CD4-positive, alpha-beta T cell treated with Interleukin-1 beta for 1 hour (primary cell): ENCODE data around the gene TRPV2.

Source experiments
- DNase-seq, 2 donors: peaks; one replicate each; pipeline ENCODE4 v3.0.0-alpha.2; 2020 to 2022

TRPV2 gene

DNA sequence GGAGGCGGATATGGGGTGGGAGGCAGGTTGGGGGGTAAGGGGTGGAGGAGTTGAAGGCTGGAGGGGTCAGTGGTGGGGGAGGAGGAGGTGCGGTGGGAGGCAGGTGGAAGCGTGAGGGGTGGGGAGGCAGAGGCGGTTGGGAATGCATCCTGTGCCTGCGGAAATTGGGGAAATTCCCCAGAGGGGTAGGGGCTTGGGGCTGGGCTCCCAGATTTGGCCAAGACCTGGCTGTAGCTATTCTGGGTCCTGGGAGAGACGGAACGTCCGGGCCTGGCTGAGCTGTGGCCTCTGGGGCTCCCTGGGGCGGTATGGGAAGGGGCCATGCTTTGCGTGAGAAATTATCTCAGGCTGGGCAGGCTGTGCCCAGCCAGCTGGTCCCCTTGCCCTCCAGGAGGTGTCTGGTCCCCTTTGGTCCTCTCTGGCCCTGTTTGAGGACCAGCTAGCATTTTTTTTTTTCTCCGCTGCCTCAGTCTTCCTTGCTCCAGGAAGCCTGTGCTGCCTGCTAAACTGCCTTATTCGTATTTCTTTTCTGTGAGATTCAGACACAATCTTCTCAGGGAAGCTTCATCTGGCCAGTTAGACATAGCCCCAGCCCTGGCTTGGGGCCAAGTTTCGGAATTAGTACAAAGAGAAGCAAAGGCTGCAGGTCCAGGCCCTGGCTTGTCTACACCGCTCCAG lies 7.3 kb upstream of the TRPV2 start:
- DNase-seq = peak; percentile 20 to 21

DNA sequence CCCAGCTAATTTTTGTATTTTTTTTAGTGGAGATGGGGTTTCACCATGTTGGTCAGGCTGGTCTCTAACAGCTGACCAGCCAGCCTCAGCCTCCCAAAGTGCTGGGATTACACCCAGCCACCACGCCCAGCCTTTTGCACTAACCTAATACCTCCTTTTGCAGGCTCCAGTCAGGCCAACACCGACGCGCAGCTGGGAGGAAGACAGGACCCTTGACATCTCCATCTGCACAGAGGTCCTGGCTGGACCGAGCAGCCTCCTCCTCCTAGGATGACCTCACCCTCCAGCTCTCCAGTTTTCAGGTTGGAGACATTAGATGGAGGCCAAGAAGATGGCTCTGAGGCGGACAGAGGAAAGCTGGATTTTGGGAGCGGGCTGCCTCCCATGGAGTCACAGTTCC lies 2.0 kb downstream of the TRPV2 start:
- no peak for DNase-seq

DNA sequence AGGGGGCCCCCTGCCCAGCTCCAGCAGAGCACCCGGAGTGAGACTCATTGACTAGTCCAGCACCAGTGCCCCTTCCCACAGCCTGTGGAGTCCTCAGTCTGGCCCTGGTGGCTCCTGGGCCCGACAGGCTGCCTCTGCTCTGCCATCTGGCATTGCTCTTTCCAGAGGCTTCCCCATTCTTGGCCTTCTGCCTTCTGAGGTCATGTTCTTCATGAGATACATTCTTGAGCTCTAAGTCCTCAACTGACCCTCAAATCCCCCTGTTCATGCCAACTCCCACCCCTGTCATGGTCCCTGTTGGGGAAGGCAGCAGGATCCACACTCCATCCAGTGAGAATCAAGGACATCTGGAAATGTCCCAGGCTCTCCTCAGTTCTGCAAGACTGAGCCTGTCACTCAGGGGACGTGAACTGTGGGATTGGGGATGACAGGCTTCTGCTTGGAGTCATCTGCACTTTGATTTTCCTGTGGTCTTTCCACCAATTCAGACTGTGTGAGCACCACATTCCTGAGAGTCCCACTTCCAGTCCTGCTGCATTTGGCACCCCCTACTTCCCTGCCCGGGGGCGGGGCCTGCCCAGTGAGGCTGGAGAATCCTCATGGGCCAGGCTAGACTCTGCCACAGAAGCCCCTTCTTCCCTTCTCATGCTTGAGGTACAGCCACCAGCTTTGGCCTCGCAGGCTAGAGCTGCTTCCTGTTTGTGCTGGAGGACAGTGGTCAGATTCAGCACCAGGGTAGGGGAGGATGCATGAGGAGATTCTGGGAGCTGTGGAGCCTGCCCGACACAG lies 2.7 kb downstream of the TRPV2 start:
- no peak for DNase-seq

DNA sequence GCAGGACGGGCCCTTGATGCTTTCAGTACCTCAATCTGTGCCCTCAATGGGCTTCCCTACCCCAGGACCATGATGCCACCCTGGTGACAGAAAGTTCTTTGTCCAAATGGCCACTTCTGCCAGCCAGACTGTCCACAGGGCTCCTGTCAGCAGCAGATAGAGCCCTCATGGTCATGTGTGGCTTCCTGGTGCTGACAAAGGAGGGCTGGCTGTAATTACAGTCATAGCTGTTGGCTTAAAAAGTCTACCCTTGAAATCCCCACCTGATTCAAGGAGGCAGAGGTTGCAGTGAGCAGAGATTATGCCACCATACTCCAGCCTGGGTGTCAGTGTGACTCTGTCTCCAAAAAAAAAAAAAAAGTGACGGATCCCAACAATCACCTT lies 3.3 kb downstream of the TRPV2 start:
- no peak for DNase-seq

DNA sequence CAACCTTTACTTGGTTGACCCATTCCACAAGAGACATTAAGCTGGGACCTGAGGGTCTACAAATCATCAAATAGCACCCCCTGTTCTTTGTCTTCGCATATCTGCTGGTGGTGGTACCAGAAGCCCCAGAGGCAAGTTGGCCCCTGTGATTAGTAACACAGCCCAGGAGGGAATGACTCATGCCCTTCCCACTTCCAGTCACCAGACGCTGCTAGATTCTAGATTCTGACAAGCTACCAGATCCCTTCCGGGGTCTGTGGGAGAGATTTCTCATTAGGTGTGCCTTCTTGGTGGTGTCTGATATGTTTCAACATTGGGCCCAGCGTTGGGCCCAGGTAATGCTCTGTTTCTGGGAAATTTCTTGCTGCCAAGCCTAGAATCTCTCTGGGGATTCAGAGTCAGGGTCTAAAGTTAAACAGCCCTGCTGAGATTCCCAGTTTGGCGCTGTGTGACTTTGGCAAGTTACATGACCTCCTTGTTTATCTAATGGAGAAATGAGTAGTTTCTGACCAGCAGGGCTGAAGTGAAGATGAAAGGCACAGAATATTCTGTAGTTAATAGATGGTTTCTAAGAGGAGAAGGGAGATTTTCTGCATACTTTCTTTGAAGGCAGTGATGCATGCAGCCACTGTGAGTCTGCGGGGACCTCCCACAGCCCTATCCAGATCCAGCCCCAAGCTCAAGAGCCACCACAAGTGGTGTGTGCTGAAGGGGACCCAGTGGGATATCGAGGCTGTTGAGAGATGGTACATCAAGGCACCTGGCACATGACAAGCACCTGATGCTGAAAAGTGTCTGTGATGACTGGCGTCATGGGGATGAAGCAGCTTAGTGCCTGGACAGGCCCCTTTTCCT lies 3.9 kb downstream of the TRPV2 start:
- peak in 1 of 2 donors; percentile 31 for DNase-seq

DNA sequence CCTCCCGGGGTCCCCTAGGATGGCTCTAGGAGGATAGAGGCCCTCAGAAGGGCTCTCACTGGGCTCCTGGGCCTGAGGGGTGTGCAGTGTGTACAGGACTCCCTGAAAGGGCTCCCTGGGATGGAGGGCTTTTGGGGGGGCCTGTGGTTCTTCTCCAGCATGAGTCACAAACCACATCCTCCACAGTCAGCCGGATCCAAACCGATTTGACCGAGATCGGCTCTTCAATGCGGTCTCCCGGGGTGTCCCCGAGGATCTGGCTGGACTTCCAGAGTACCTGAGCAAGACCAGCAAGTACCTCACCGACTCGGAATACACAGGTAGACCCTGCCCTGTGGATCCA lies 4.5 kb downstream of the TRPV2 start:
- DNase-seq = peak; percentile 34 to 43

DNA sequence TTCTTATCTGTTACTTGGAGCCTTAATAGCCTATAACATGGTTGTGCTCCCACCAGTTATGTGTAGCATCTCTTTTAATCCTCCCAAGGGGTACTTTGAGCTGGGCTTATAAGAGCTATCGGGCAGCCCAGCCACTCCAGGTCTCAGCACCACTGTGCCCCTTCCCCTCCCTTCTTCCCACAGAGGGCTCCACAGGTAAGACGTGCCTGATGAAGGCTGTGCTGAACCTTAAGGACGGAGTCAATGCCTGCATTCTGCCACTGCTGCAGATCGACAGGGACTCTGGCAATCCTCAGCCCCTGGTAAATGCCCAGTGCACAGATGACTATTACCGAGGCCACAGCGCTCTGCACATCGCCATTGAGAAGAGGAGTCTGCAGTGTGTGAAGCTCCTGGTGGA lies 7.0 kb downstream of the TRPV2 start:
- no peak for DNase-seq

DNA sequence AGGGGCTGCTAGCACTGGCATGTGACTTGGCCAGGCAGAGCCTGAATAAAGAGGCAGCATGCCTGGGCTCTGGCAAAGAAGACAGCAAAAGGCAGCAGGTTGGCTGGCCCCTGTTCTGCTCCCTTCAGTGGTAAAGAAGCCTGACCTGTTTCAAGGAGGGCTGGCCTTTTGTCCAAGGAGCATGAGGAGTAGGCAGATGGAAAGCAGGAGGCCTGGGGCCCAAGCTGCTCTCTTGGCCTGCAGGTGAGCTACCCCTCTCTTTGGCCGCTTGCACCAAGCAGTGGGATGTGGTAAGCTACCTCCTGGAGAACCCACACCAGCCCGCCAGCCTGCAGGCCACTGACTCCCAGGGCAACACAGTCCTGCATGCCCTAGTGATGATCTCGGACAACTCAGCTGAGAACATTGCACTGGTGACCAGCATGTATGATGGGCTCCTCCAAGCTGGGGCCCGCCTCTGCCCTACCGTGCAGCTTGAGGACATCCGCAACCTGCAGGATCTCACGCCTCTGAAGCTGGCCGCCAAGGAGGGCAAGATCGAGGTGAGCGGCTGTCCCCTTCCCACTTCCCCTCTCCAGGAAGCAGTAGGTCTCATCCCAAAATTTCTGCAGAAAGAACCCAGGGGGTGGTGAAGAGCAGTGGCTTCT lies 8.0 kb downstream of the TRPV2 start:
- DNase-seq = no peak

DNA sequence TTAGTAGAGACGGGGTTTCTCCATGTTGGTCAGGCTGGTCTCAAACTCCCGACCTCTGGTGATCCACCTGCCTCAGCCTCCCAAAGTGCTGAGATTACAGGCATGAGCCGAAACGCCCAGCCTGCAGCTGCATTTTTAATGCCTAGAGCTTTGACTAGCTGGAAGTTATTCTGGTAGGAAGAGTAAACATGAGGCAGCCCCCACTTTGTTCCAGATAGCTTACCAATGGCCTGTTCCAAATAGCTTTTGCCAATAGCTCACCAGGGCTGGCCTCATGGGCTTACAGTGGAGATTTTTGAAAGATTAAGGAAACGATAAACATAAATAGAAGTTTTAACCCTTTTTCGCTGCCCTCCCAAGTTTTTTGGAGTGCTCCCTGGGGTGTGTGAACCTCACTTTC lies 9.8 kb downstream of the TRPV2 start:
- DNase-seq = no peak

DNA sequence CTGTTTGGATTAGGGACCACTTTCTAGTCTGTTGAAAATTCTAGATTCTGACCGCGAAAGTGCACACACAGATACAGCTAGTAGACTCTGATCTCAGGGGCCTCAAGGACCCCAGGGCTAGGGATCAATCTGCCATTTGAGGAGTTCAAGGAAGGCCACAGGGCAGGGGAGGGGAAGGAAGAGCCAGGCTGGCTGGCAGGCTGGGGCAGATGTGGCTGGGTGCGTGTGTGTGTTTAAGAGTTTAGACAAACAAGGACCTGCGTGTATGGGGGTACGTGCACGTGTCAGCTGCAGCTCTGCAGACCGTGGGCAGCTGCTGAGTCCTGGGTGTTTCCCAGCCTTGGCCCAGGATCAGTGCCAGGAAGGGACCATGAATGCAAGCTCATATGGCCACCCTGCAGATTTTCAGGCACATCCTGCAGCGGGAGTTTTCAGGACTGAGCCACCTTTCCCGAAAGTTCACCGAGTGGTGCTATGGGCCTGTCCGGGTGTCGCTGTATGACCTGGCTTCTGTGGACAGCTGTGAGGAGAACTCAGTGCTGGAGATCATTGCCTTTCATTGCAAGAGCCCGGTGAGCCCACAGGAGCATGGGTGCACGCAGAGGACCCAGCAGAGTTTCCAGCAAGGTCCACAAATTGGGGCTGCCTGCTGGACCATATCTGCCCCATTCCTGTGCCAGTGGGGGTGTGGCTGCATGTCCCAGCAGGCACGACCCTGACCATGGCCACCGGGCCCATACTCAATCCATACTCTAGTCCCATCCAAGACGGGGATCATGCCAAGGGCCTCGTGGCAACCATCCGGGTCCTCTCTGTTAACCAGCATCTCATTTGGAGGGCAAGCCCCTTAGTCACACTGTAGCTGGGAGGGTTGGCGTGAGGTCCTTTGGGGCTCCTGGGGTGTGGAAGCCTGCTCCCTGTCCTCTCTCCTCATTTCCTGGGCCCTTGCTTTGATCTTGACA lies 10.6 kb downstream of the TRPV2 start:
- no peak for DNase-seq

DNA sequence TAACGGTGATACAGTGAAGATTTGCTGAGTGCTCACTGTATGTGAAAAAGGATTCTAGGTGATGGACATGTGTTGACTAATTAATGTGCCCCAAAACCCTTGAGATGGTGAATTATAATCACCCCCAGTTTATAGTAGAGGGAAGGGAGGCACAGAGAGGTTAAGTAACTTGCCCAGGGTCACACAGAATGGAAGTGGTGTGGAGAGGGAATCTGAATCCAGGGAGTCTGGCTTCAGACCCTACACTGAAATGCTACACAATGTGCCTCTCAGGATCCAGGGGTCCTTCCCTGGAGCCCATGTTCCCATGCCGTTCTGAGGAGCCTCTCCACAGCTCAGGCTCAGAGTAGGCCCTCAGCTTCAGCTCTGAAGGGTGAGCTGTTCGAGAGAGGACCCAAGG lies 11.6 kb downstream of the TRPV2 start:
- DNase-seq = no peak

DNA sequence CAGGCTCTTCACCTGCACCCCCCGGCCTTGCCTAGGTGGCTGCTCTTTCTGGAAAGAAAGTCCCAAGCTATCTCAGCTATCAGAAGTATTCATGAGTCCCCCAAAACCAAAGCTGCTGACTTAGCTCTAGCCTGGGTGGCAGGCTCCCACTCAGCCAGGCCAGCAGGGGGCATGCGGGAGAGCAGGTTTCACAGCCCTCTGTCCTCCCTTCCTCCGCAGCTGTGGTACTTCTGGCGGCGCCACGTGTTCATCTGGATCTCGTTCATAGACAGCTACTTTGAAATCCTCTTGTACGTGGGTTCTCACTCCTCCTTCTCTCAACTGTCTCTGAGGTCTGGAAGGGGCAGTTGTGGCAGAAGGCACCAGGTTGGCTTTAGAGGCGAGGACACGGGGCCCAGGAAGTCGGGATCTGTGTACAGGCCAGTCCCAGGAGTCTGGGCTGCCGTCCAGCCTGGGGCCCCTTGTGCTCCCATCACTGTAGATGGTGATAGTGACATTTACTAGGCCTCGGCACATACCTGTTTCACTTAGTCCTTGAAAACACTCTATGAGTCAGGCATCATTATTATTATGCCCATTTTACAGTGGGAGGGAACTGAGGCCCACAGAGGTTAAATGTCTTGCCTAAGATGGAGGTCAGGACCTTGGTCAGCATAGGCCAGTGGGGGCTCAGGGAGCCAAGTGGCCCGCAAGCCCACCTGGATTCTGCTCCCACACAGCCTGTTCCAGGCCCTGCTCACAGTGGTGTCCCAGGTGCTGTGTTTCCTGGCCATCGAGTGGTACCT lies 12.9 kb downstream of the TRPV2 start:
- DNase-seq = peak; percentile 37 to 42

DNA sequence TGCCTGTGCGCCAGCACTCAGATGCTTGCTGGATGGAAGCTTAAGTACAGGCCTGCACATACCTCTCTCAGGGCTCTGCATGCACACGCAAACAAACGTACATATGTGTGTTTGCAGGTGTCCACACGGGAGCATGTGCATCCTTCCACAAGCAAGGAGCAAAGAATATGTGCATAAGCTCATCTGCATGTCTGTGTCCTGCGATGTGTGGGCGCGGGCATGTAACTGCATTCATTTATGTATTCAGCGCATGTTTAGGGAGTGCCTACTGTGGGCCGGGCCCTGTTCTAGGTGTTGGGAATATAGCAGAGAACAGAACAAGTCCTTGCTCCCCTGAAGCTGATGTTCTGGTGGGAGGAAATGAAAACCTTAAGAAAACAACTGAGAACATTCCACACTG lies 13.7 kb downstream of the TRPV2 start:
- no peak for DNase-seq

DNA sequence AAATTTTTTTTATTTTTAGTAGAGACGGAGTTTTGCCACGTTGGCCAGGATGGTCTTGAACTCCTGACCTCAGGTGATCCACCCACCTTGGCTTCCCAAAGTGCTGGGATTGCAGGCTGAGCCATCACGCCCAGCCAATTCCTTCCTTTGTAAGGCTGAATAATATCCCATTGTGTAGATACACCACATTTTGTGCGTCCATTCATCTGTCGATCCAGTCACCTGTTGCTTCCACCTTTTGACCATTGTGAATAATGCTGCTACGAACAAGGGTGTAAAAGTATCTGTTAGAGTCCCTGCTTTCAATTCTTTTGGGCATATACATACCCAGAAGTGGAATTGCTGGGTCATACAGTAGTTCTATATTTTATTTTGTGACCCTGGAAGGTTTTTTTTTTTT lies 15.3 kb downstream of the TRPV2 start:
- no peak for DNase-seq

DNA sequence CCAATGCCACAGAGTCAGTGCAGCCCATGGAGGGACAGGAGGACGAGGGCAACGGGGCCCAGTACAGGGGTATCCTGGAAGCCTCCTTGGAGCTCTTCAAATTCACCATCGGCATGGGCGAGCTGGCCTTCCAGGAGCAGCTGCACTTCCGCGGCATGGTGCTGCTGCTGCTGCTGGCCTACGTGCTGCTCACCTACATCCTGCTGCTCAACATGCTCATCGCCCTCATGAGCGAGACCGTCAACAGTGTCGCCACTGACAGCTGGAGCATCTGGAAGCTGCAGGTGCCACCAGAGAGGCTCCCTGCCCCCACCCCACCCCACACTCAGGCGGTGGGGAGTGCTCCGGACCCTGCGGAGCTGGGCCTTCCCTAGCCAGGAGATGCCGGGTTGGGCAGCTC lies 16.6 kb downstream of the TRPV2 start:
- no peak for DNase-seq

DNA sequence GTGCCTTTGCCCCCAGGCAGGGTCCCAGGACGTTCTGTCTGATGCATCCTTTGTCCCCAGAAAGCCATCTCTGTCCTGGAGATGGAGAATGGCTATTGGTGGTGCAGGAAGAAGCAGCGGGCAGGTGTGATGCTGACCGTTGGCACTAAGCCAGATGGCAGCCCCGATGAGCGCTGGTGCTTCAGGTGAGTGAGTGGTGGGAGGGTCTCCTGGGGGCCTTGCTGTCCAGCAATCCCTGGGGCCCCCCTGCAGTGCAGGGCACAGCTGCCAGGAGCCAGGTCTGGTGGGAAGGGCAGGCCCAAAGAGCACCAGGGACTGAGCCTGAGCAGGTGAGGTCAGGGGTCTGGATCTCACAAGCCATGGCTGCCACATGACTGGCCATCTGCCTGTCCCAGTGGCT lies 18.1 kb downstream of the TRPV2 start:
- DNase-seq = no peak

DNA sequence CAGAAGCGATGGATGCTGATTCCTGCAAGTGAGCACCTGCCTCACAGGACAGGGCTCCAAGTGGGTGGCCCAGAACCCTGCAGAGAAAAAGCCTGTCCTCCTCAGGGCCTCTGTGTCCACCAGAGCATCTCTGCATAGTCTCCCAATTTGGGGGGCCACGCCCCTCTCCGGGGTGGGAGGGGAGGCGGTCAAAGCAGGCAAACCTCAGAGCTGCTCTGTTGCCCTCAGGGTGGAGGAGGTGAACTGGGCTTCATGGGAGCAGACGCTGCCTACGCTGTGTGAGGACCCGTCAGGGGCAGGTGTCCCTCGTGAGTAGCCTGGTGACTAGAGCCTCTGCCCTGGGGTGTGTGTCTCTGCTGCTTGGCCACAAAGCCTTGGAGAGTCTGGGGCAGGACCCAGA lies 19.3 kb downstream of the TRPV2 start:
- DNase-seq = no peak

DNA sequence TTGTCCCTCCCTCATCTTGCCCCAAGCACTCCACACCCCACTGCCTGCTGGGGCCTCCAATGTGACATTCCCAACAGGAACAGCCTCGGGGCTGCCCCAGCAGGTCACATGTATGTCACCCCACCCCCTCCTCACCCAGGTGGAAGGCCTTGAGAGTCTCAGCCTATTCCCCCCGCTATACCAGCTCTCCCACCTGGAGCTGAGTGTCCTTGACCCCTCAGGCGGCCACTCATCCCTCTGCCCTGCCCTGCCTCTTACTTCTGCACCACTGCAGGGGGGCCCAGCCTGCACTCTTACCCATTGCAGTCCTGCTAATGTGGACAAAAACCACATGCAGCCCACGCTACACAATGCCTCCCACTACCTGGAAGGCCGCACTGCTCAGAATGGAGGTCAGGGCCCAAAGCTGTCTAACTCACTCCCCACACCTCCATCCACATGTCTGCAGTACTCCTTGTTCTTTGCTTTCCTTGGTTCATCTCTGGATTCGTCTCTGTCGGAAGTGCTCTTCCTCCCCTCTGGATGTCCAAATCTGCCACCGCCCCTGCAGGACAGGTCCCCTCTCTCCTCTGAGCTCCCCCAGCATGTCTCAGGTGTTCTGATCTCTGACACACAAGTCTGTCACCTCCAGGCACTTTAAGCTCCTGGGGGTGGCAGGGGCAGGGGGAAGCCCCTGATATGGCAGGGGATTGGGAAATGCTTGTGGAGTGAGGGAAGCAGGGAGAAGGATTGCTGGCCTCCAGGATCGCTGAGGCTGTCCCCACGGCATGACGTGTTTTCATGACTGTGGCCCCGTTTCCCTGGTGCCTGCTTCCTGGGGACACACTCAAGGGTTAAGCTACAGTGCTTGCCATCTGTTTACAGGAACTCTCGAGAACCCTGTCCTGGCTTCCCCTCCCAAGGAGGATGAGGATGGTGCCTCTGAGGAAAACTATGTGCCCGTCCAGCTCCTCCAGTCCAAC lies 20.8 kb downstream of the TRPV2 start:
- DNase-seq = no peak

DNA sequence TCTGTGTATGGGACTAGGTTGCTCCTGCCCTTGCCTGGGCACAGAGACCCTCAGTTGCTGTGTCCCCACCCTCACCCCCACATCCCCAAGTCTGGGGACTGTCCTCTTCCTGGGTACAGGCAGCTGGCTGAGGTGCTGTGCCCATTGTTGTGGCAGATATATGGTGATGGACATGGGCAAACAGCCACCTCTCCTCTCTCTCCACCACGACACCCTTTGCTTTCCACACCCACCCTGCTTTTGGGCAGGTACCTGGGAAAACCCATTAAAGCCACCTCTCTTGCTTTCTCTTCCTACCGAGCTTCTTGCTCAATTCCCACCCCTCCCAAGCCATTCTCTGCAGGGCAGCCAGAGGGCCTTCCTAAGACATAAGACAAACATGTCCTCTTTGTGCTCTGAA lies 21.7 kb downstream of the TRPV2 start:
- no peak for DNase-seq

DNA sequence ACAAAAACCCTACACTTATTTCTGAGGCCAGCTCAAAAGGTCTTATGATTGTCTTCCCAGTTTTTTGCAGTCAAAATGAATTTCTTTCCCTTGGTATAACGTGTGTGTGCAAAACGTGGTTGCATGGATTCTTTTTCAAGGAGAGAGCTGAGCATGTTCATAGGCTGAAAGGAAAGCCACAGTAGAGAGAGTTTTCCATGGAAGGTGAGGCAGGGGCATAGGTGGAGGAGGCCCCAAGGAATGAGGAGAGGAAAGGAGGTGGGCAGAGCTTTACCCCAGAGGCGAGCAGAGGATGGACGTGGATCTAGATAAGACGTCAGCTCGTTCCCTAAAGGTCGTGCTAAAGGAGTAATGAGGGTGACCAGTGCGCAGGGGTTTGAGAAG lies 22.8 kb downstream of the TRPV2 start:
- no peak for DNase-seq
